Left renal cortex interstitium (tissue), 4 donors: ENCODE measurements around the gene ZNF462. TPM values are rescaled to one million over a fixed set of nuclear protein-coding genes. Genes with fewer than 3 reads are reported as not detected.
"Not testable (repeated sequence)": the region's sequence is repeated elsewhere in the genome, so short reads cannot be mapped to it uniquely, and the experiment has no call there.

ENCODE experiments used
- DNase-seq, 4 donors: peaks; one replicate each; pipeline ENCODE4 v3.0.0-alpha.2; 2013; ENCODE audit warnings: low read depth in 4 of 4, low spot score in 2 of 4, missing footprints in 1 of 4
- polyA plus RNA-seq, 4 donors: library from polyadenylated mRNA; unstranded; fragments of 120-200 nt; gene quantifications; one replicate each; pipeline ENCODE4 v1.2.1, GENCODE V29; 2013; ENCODE audit not compliant: insufficient read length in 4 of 4

The ZNF462 gene
- polyA plus RNA-seq, 4 donors = 18.9 to 34.3 (median 25.3) TPM

DNA sequence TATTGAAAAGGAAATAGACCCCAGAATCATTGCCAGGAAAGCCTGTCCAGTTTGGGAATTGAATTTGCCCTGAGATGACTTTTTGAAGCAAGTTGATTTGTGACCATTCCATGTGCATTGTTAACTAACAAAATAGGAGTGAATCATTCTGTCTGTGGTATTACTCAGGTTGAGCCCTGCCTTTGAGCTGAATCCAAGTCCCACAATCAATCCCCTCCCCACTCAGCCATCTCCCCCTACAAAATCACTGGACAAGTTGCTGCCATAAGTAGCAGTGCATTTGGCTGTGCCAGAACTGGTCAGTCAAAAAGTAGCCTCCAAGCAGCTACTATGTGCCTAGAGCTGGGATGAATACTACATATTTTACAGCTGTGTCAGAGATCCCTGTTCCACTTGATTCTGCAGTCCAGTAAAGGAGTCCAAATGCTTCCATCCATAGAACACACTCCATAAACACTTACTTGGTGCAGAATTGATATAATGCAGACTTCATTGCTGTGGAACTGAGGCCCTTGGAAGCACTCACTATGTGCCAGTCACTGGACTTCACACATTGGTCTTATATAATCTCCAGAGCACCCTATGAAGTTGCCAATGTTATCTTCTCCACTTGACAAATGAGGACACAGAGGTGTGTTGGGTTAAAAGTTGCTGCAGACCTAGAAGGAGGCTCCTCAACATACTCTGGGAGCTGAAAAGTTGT is 96.1 kb downstream of the ZNF462 start:
- DNase-seq = no peak

DNA sequence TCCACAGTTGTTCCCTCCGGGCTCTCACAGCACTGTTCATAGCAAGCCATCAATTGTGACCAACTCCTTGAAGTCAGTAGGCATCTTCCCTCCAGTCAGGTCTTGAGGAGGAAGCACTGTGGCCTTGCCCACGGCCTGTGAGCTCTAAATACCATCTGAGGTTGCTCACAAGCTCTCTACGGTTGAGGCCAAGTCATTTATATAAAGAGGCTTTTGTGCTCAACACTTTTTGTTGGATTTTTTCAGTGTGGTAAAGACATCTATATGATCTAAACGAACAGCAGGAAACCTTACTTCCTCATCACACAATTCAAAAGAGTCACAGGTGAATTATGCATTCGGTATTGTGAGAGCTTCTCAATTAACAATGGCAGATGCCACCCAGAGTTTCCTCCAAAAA is 97.3 kb downstream of the ZNF462 start:
- no peak for DNase-seq

DNA sequence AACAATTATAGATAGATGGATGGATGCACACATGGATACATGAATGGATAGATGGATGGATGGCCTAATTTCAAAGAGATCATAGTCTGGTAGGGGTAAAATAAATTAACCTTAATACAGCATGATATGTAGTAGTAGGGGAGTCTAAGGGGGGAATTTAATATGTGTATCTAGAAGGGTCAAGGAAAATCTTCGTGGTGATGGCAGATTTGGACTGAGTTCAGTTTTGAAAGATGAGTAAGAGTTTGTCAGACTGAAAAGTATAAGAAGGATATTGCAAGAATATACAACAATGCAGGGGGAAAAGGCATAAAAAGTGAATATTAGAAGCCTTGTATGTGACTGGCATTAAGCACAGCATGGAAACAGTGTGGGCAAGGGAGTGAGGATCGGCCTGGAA is 98.7 kb downstream of the ZNF462 start:
- no peak for DNase-seq

DNA sequence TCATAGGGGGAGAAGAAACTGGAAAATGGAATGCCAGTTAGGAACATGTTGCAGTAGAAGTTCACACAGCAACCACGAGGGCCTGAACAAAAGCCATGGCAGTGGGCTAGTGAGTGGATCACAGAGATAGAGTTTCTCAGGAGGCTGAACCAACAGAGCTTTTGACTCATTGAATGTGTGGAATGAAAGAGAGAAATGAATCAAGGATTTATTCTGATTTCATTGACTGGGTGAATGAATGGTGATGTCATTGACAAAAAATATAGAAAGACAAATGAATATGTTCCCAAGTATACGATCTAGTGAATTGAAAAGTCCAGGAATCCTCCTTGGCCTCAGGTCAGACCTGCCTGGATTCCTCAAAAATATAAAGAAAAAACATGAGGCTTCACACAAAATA is 99.2 kb downstream of the ZNF462 start:
- DNase-seq = no peak

DNA sequence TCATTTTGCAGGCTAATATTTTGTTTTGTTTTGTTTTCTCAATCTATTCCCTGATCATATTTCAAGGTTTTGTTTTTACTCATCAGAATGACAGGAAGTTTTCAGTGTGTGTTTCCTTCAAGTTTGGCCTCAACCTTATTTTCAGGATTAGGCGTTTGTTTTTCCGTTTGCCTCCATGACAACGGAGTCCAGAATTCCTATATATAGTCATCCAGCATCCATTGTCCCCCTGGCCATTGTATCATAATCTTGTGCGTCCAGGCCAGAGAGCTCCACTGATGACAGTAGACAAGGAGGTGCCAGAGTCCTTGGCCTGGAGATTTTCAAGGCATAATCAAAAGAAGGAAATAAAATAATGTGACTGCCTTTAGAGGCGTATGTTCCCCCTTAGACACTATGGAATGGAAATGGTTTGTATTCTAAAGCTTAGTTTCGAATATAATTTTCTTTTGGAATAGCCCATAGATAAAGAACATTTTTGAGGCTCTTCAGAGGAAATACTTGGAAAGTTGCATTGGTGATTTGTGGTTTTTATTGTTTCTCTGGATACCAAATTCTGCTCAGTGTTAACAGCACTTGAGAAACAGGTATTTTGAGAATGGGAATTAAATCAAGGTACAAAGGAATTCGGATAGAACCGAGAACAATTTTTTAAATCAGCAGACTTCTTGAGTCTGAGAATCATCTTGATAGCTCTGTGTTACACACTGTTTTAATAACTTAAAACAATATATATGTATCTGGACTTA is 99.8 kb downstream of the ZNF462 start:
- DNase-seq = no peak

DNA sequence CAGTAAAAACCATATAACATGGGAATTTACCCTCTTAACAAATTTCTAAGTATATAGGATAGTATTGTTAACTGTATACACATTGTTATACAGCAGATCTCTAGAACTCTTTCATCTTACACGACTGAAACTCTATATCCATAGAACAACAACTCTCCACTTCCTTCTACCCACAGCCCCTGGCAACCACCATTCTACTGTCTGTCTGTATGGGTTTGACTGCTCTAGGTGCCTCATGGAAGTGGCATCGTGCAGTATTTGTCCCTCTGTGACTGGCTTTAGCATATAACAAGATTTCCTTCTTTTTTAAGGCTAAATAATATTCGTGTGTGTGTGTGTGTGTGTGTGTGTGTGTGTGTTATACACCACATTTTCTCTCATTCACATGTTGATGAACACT is 100.7 kb downstream of the ZNF462 start:
- no peak for DNase-seq

DNA sequence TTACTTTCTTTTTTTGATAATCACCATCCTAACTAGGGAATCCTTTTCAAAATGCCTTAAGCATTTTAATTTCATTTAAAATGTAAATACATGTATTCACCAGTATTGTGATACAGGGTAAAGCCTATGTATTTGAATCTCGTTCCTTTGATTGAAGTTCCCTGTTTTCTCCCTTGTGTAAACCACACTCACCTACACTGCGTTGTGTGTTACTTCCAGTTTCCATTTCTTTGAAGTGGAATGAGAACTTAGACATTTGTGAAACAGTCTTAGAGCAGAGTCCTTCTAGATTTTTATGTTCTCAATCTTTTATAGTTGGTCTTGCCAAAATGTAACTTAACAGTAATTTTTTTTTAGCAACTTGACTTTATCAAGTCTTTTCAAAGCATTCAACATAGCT is 101.4 kb downstream of the ZNF462 start:
- DNase-seq = no peak

DNA sequence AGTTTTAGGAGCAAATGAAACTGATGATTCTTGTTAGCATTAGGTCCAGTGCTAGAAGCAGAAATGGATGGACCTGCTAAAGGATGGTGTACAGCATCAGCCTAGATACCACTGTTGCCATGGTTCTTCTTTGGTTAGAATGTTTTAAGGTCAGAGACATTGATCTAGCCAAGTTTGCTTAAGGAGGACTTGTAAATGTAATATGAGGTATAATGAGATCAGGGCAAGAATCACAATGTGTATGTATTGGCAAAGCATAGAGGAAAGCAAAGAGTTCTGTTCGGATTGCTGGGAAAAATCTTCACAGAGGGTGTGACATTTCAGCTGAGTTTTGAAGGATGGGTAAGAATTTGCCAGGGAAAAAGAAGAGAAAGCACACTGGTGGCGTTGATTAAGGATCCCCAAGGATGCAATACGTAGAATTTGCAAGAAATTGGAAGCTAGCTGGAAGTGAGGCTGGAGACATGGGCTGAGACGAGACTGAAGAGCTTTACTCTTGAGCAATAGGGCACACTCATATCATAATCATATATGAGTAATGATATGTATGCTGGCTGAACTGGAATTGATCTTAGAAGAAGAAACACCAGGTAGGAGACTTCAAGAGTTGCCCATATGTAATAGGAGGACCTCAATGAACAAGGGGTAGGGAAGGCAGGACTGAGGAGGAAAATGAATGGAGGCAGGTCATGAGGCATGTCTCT is 102.0 kb downstream of the ZNF462 start:
- DNase-seq = no peak

DNA sequence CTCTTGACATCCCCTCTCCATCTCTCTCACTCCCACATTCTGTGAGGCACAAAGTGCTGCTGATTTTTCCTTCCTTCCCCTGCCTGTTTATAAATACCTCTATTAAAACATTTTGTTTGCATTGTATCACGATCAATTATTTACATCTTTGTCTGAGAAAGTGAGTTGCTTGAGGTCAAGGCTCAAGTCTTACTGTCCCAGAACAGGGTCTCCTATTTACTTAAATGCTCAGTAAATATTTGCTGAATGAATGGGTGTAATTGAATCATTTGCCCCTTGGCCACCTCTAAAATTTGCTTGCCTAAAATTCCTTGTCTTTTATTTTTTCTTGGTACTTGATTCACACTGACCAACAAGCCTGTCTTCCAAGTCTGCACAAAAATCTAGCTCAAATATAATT is 103.5 kb downstream of the ZNF462 start:
- no peak for DNase-seq

DNA sequence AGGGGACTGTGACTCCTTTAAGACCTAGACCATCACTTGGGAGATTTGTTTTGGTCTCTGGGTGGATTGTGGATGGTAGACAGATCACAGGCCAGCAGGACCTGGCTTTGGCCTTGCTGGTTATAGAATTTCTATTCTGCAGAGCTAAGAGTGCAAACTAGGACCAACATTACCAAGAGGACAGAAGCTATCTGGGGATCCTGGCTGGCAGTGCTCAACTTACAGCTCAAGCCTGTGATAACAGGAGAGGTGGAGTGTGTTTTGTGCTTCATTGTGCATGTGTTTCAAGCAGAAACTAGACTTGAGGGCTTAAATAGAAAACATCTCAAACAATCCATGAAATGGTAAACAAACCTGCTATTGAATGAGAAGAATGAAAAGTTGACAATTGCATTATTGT is 106.7 kb downstream of the ZNF462 start:
- no peak for DNase-seq

DNA sequence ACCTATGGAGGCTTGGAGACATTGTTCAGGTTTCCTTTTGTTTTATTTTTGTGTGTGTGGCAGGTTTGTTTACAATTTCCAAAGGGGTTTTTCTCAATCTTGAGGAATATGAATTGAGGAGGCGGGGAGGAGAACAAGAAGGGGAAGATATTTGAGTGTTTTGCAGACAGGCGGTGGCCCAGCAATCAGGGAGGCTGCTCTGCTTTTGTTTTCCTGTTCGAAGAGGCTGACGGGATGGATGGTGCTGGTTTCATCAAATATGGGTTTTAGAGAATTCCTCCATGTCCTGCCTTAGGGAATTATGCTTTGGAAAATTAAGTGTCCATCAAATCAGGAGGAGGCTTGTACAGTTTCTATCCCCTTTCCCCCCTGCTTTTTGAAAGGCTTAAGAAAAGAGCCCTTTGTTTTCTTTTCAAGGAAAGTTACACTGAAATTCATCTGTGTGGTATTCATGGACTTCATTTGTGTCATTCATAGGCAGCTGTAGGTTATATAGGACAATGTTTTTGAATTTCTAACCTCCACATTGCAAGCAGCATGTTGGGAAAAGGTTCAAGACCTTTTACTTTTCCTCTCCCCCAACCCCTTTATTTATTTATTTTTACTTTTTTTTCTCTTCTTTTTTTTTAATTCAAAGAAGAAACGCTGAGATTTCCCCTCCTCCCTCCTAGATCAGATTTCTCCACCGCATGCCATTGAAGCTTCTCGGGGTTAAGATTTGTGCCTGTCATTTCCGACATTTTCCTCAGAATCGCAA is 107.4 kb downstream of the ZNF462 start:
- no peak for DNase-seq

DNA sequence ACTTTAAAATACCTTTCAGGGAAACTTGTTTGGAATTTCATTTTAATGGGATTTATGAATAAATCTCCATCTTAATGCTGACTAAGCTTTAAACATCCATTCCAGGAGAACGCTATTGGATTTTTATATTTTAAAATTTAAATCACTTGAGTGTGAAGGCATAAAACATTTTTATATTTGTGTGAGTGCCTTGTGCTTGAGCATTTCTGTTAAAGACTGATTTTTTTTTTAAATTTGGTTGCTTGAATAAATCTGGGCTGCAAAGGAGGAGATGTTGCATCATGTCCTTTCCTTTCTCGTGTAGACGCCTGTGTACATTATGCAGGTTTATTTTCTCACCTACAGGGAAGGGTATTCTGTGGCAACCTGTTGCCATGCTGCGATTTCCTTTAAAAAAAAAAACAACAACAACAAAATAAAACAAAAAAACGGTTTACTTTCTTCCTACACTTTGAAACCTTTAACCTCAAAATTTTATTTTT is 108.1 kb downstream of the ZNF462 start:
- DNase-seq = no peak

DNA sequence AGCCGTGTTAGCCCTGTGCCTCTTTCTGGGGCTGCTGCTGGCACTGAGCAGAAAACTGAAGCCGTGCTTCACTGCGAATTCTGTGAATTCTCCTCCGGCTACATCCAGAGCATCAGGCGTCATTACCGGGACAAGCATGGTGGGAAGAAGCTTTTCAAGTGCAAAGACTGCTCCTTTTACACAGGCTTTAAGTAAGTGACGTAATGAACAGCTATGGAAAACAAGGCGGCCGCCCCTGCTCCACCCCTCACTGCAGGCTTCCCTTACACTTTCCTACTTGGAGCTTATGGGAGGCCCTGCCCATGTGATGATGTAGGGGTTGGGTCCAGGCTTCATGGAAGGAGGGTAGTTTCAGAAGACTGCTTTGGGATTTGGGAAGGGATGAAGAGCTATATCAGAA is 109.1 kb downstream of the ZNF462 start:
- DNase-seq = no peak

DNA sequence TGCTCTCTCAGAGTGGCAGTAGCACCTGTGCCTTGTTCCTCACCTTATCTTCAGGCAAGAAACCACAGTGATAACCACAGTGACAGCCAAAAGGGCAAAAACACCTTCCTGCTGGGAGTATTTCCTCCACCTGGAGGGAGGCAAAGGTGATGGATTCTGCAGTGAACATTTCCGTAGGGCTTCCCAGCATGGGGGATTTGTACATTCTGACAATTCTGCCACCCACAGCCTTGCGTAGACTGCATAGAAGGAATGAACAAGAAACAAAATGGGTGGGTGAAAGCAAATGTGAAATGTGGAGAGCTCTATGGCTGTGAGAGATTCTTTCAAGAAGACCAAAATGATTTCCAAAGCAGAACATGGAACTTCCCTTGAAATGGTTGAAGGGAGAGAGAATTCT is 111.4 kb downstream of the ZNF462 start:
- no peak for DNase-seq

DNA sequence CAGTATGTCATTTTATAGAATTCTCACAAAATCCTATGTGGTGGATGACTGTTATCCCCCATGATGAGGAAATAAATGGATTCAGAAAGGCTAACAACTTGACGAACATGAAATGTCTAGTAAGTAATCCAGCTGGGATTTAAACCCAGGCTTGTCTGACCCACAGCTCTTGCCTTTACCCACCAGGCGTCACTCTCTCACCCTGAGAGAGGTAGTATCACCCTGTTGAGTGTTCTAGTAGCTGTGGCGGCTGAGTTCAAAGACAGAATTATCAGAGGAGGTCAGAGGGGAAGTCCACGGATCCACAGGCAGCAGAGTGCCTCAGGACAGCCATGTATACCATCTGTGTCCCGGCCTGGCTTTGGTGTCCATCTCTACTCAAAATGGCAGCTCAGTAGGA is 113.8 kb downstream of the ZNF462 start:
- DNase-seq = no peak

DNA sequence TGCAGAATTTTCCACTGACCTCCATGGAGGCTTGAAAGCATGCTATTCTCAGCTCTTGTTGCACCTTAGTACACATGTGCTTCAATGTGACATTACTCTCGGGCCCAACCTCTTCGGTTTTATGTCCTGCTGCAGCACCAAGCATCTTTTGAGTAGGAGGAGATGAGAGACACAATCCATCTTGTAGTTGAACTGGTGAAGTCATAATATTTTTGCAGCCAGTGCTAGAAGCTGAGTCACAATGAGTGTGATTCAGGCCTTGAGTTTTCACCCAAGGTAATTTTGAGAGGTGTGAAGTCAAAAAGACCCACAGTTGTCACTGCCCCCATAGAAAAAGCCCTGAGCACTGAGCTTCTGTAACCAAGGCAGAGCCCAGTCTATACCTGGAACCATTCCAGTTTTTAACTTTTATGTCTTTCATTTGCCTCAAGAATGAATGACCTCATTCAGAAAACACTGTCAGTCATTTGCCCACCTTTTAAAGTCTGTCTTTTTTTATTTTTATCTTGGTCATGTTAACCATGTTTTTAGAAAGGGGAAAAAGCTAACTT is 117.7 kb downstream of the ZNF462 start:
- no peak for DNase-seq

DNA sequence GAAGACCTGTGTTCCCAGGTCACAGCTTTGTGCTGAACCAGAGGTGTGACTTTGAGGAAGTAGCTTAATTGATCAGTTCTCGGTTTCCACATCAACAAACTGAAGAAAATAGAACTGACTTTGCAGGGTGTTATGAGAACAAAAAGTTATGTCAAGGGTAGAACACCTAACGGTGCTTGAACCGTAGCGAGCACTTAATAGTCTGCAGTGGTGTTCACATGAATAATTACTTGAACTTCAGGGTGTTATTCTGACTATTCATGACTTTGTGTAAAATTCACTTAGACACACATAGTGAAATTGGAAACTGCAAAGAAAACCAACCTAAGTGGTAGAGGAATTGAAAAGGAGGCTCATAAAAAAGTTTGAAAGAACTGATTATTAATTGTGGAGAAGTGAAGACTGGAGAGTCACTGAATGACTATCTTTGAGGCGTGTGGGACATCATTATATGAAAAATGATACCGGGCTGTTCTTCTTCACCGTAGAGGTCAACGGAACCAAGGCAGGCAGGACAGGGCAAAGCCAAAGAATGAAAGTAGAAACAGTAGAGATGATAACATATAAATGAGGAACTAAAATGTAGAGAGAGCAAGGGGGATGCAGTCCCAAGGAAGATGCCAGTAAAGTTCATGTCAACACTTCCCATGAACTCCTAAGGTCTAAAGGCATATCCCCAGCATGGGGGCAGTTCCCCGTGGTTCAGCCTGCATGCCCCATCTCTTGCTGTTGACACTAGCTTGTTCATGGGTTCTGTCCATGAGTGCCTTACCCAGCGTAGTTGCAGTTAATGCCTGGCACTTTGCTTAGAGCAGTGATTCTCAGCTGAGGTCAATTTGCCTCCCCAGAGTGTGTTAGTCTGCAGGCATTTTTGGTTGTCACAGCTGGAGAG is 118.7 kb downstream of the ZNF462 start:
- DNase-seq = no peak

DNA sequence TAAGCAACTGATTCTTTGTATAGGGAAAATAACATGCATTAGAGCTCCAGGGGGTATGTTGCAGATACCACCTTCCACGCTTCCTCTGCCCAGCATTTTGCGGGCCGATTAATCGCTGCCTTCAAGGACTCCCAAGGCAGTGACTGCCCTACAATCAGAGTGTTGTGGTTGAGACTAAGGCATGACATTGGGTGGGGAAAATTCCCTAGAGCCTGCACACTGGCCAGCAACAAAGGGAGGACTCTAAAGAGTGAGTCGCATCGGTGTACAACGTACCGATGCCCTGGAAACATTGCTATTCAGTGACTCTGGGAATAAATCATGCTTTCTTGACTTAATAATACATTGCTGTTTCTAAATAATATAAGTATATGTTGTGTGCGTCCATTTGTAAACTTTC is 119.7 kb downstream of the ZNF462 start:
- DNase-seq = no peak

DNA sequence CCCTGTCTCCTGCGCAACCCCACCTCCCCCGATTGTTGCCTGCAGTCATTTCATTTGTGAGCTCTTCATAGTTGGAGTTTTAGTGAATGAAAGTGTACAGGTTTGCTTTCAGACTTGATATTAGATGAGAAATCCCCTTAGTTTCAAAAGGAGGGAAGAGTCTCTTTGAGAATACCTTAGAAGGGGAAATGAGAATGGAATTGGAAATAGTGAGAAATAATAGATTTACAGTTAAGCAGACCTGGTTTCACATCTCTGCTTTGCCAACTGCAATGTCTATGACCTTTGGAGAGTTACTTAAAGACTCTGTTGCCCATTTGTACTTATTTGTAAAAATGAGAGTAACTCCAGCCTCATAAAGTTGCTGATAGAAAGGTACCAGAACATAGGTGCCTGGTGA is 120.4 kb downstream of the ZNF462 start:
- DNase-seq = no peak

DNA sequence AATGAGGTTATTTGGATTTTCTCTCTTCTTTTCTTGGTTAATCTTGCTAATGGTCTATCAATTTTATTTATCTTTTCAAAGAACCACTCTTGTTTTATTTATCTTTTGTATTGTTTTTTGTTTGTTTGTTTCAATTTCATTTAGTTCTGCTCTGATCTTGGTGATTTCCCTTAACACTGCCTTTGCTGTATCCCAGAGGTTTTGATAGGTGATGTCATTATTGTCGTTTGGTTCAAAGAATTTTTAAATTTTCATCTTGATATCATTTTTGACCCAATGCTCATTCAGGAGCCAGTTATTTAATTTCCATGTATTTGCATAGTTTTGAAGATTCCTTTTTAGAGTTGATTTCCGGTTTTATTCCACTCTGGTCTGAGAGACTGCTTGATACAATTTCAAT is 126.9 kb downstream of the ZNF462 start:
- not testable (repeated sequence) for DNase-seq
